DOHH2 (cell line): ENCODE data around the gene GTF2F1.

Source experiments
- H3F3A ChIP-seq: fragments of 200-600 bp; sonication (generic), shearing (Covaris generic); 2 replicates; pipeline ENCODE4 v1.6.0; 2016; ENCODE audit warnings: antibody characterized with exemption, mild to moderate bottlenecking; ENCODE audit not compliant: control insufficient read depth, insufficient read depth
- H3K27ac ChIP-seq: fragments of 200-600 bp; sonication (generic); 2 replicates; pipeline ENCODE4 v1.5.1; 2014; ENCODE audit warnings: low read depth, mild to moderate bottlenecking, low read length, moderate library complexity
- H3K27me3 ChIP-seq: fragments of 200-600 bp; sonication (generic); 2 replicates; pipeline ENCODE4 v1.6.1; 2014; ENCODE audit warnings: mild to moderate bottlenecking, low read length, mixed read lengths; ENCODE audit not compliant: control insufficient read depth
- H3K36me3 ChIP-seq: fragments of 200-600 bp; sonication (generic); 2 replicates; pipeline ENCODE4 v1.6.1; 2014; ENCODE audit warnings: mild to moderate bottlenecking, low read length, moderate library complexity, mixed read lengths; ENCODE audit not compliant: control insufficient read depth
- H3K4me1 ChIP-seq: fragments of 200-600 bp; sonication (generic); 2 replicates; pipeline ENCODE4 v1.6.1; 2014; ENCODE audit warnings: mild to moderate bottlenecking, low read length, mixed read lengths; ENCODE audit not compliant: control insufficient read depth
- H3K4me2 ChIP-seq: fragments of 200-600 bp; sonication (generic); 2 replicates; pipeline ENCODE4 v1.6.0; 2014; ENCODE audit warnings: mild to moderate bottlenecking, low read length, moderate library complexity
- H3K4me3 ChIP-seq: fragments of 200-600 bp; sonication (generic); 2 replicates; pipeline ENCODE4 v1.5.1; 2014; ENCODE audit warnings: mild to moderate bottlenecking, low read length, mixed read lengths
- H3K79me2 ChIP-seq: fragments of 200-600 bp; sonication (generic); 2 replicates; pipeline ENCODE4 v1.6.1; 2014; ENCODE audit warnings: mild to moderate bottlenecking, low read length, mixed read lengths; ENCODE audit not compliant: control insufficient read depth
- H3K9me2 ChIP-seq: fragments of 200-600 bp; sonication (generic); replicated peaks from 2 replicates; pipeline ENCODE4 v1.6.1; 2014; ENCODE audit warnings: mild to moderate bottlenecking, low read length, mixed read lengths; ENCODE audit not compliant: control insufficient read depth
- H3K9me3 ChIP-seq: fragments of 200-600 bp; sonication (generic); 2 replicates; pipeline ENCODE4 v1.6.1; 2014; ENCODE audit warnings: antibody characterized with exemption, low read length, mixed read lengths; ENCODE audit not compliant: control insufficient read depth, insufficient read depth
- H4K20me1 ChIP-seq: fragments of 200-600 bp; sonication (generic); 2 replicates; pipeline ENCODE4 v1.6.0; 2014; ENCODE audit warnings: low read depth, mild to moderate bottlenecking, antibody characterized with exemption, low read length, moderate library complexity; ENCODE audit not compliant: control insufficient read depth, insufficient read depth
- CTCF ChIP-seq: fragments of 200-600 bp; sonication (generic); IDR thresholded peaks from one replicate; pipeline ENCODE4 v1.5.1; 2014; ENCODE audit warnings: antibody characterized with exemption, mild to moderate bottlenecking, low read depth, low read length; ENCODE audit not compliant: poor library complexity, severe bottlenecking
- EZH2phosphoT487 ChIP-seq: fragments of 200-600 bp; sonication (generic); IDR thresholded peaks from 2 replicates; pipeline ENCODE4 v1.6.1; 2017; ENCODE audit warnings: borderline replicate concordance, mild to moderate bottlenecking, antibody characterized with exemption, low read length, moderate library complexity, mixed read lengths

GTF2F1 gene

GRCh38 chr19:6439743-6440142 is 46.8 kb upstream of the GTF2F1 start:
- no peaks in the 10 kb centered on the region for H3K27me3 ChIP-seq
- no peak for TF ChIP-seq CTCF
- TF ChIP-seq EZH2phosphoT487: no peak
- 0 out of 2 replicates have a peak, but pooled peaks cover 3% of the 10 kb centered on the region for H3K4me1 ChIP-seq
- no peaks in the 10 kb centered on the region for H3F3A ChIP-seq
- H3K79me2 ChIP-seq: no peaks in the 10 kb centered on the region
- no peak overlapping the region for H3K4me2 ChIP-seq
- H3K27ac ChIP-seq: no peak overlapping the region
- no peaks in the 10 kb centered on the region for H3K9me3 ChIP-seq
- H3K4me3 ChIP-seq: no peak overlapping the region
- no peaks in the 10 kb centered on the region for H4K20me1 ChIP-seq
- H3K36me3 ChIP-seq: no peaks in the 10 kb centered on the region; the same call in 1 of the 2 replicates
- no peaks in the 10 kb centered on the region for H3K9me2 ChIP-seq

DNA sequence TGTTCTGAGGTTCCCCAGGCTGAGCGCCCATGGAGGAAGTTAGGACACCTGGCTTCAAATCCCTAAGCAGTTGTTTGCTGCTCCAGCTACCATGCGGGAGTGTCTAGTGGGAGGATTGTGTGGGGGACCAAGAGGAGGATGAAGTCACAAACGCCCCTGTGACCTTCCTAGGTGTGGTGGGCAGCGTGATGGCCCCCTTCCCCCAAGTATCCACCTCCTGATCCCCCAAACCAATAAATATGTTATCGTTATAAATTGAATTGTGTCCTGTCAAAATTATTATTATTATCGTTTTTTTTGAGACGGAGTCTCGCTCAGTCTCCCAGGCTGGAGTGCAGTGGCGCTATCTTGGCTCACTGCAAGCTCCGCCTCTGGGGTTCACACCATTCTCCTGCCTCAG is 40.7 kb upstream of the GTF2F1 start, which contains the start of gene SLC25A41:
Gene SLC25A41, minus strand, starts transcription at position 101 of the 400 bp plus-strand sequence. Its CDS starts 70 bp downstream, at position 31.
- peaks cover 18% of the 10 kb centered on the region for H3K79me2 ChIP-seq
- TF ChIP-seq CTCF: no peak
- peaks cover 16% of the 10 kb centered on the region for H3K4me1 ChIP-seq
- H3K9me2 ChIP-seq: no peaks in the 10 kb centered on the region
- no peaks in the 10 kb centered on the region for H3K27me3 ChIP-seq
- H3F3A ChIP-seq: no peaks in the 10 kb centered on the region
- no peaks in the 10 kb centered on the region for H3K36me3 ChIP-seq
- no peaks in the 10 kb centered on the region for H4K20me1 ChIP-seq
- H3K9me3 ChIP-seq: no peaks in the 10 kb centered on the region
- no peak within 1 kb of the TSS for H3K27ac ChIP-seq
- no peak within 1 kb of the TSS for H3K4me3 ChIP-seq
- no peak within 1 kb of the TSS for H3K4me2 ChIP-seq

DNA sequence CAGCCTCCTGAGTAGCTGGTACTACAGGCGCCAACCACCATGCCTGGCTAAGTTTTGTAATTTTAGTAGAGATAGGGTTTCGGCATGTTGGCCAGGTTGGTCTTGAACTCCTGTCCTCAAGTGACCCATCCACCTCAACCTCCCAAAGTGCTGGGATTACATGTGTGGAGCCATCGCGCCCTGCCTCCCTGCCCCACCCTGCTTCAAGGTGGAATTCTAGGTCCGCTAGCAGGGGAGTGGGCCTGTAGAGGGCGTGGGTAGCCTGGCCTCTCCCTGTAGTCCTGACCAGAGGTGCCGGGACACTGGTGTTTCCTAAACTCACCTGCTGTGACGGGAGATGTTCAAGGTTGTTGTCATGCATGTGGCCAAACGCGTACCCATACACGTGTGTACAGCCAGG is 40.2 kb upstream of the GTF2F1 start:
- Histone ChIP-seq H3K27me3 (no peaks in the 10 kb centered on the region), H3K36me3 (no peaks in the 10 kb centered on the region)
- TF ChIP-seq CTCF (no peak), EZH2phosphoT487 (no peak)

DNA sequence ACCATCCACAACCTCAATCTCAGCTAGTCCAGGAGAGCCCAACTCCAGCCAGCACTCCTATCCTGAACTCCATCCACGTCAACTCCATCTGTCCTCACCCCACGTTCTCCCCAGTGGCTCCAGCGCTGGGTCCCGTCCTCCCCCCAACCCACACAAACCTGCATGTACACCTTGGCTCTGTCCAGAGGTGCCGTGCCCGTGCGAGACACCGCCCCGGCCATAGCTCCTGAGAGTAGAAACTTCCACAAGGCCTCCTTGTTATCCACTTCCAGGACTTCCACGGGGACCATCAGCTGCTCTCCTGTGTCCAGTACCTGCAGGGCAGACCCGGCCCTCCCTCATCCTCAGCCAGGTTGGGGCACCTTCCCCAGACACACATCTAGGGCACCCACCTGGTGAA is 38.9 kb upstream of the GTF2F1 start:
- Histone ChIP-seq H3K9me3 (no peaks in the 10 kb centered on the region), H3K9me2 (no peaks in the 10 kb centered on the region), H3K27me3 (no peaks in the 10 kb centered on the region), H3K4me3 (no peak overlapping the region), H4K20me1 (no peaks in the 10 kb centered on the region), H3F3A (0 out of 2 replicates have a peak, but pooled peaks cover 5% of the 10 kb centered on the region), H3K4me1 (peaks cover 16% of the 10 kb centered on the region), H3K27ac (no peak overlapping the region), H3K79me2 (peaks cover 18% of the 10 kb centered on the region), H3K36me3 (no peaks in the 10 kb centered on the region), H3K4me2 (peak overlapping the region; percentile 21; the same call in 1 of the 2 replicates)
- TF ChIP-seq EZH2phosphoT487: no peak
- no peak for TF ChIP-seq CTCF

More for the DNA sequence above, 40.2 kb upstream of the GTF2F1 start:
- H3K9me3 ChIP-seq: no peaks in the 10 kb centered on the region
- H4K20me1 ChIP-seq: no peaks in the 10 kb centered on the region
- H3K4me2 ChIP-seq: no peak overlapping the region
- H3F3A ChIP-seq: no peaks in the 10 kb centered on the region
- H3K79me2 ChIP-seq: peaks cover 18% of the 10 kb centered on the region
- no peak overlapping the region for H3K27ac ChIP-seq
- no peaks in the 10 kb centered on the region for H3K9me2 ChIP-seq
- no peak overlapping the region for H3K4me3 ChIP-seq
- peaks cover 16% of the 10 kb centered on the region for H3K4me1 ChIP-seq
